CD4-positive, alpha-beta T cell treated with Interleukin-21 for 1 hour (primary cell): ENCODE data around the gene INMT.
"Not testable (repeated sequence)": the region's sequence is repeated elsewhere in the genome, so short reads cannot be mapped to it uniquely, and the experiment has no call there.

Experiments used
- DNase-seq: peaks from one replicate; pipeline ENCODE4 v3.0.0-alpha.2; 2020

Gene INMT

GRCh38 chr7:30751696-30752273 is at the start of gene INMT:
Gene INMT (plus strand): TSS chr7:30752135. CDS start chr7:30752151, 16 bp downstream.
- no peak for DNase-seq

- DNase-seq = peak; percentile 34
These were observed 49.7 kb upstream of the INMT start for GRCh38 chr7:30702200-30702599.

GRCh38 chr7:30703756-30704155 is 48.2 kb upstream of the INMT start:
- no peak for DNase-seq

- DNase-seq = no peak
These were observed 46.9 kb upstream of the INMT start for GRCh38 chr7:30705008-30705407.

GRCh38 chr7:30705596-30705995 is 46.3 kb upstream of the INMT start:
- DNase-seq = no peak

GRCh38 chr7:30706316-30706715 is 45.6 kb upstream of the INMT start:
- no peak for DNase-seq

- no peak for DNase-seq
These were observed 45.0 kb upstream of the INMT start for GRCh38 chr7:30706908-30707307.

- DNase-seq = no peak
These were observed 44.3 kb upstream of the INMT start for GRCh38 chr7:30707391-30708357.

- no peak for DNase-seq
These were observed 43.5 kb upstream of the INMT start for GRCh38 chr7:30708412-30708811.

GRCh38 chr7:30708983-30709382 is 43.0 kb upstream of the INMT start:
- no peak for DNase-seq

- DNase-seq = no peak
These were observed 42.4 kb upstream of the INMT start for GRCh38 chr7:30709549-30709948.

- DNase-seq = no peak
These were observed 41.3 kb upstream of the INMT start for GRCh38 chr7:30710669-30711068.

- DNase-seq = no peak
These were observed 38.5 kb upstream of the INMT start for GRCh38 chr7:30713392-30713791.

GRCh38 chr7:30714129-30714528 is 37.8 kb upstream of the INMT start:
- DNase-seq = no peak

- no peak for DNase-seq
These were observed 34.8 kb upstream of the INMT start for GRCh38 chr7:30717181-30717580.

GRCh38 chr7:30719434-30719833 is 32.5 kb upstream of the INMT start:
- DNase-seq = not testable (repeated sequence)

GRCh38 chr7:30721211-30721610 is 30.7 kb upstream of the INMT start:
- DNase-seq = no peak

GRCh38 chr7:30722187-30722586 is 29.7 kb upstream of the INMT start:
- DNase-seq = no peak

GRCh38 chr7:30722671-30723070 is 29.3 kb upstream of the INMT start:
- DNase-seq = no peak

GRCh38 chr7:30723776-30724175 is 28.2 kb upstream of the INMT start:
- no peak for DNase-seq

GRCh38 chr7:30726296-30727006 is 25.5 kb upstream of the INMT start:
- DNase-seq = peak; percentile 27

- DNase-seq = peak; percentile 67
These were observed 24.6 kb upstream of the INMT start for GRCh38 chr7:30727061-30727945.
